GM12865 (cell line): Measurements from ENCODE around the gene LRRC43.
"Not testable (repeated sequence)": the region's sequence is repeated elsewhere in the genome, so short reads cannot be mapped to it uniquely, and the experiment has no call there.

Experiments
- DNase-seq: peaks from one replicate; pipeline ENCODE4 v3.0.0; 2010; ENCODE audit warnings: low read depth
- H3K4me3 ChIP-seq: 2 replicates; pipeline ENCODE4 v1.5.1; 2011; ENCODE audit warnings: mild to moderate bottlenecking, low read depth, low read length, control low read depth
- CTCF ChIP-seq: IDR thresholded peaks from 2 replicates; pipeline ENCODE4 v1.5.1; 2011; ENCODE audit warnings: low read length, control low read depth, low read depth, inconsistent platforms; ENCODE audit not compliant: insufficient read depth; ENCODE audit errors: missing control alignments

LRRC43 gene

GRCh38 chr12:122202017-122202416, 19.1 kb downstream of the LRRC43 start:
- TF ChIP-seq CTCF: no peak
- no peak for DNase-seq
- H3K4me3 ChIP-seq: no peak overlapping the region

- peak overlapping the region; percentile 55 for H3K4me3 ChIP-seq
- not testable (repeated sequence) for DNase-seq
Observed at GRCh38 chr12:122202811-122203210, 19.9 kb downstream of the LRRC43 start.

GRCh38 chr12:122203301-122204166, 20.6 kb downstream of the LRRC43 start, which contains the start of gene B3GNT4:
B3GNT4 (plus strand) TSS chr12:122203709; CDS start chr12:122204619, 910 bp downstream.
- peak within 1 kb of the TSS; percentile 55 for H3K4me3 ChIP-seq
- no peak for DNase-seq

GRCh38 chr12:122204167-122205052, 21.5 kb downstream of the LRRC43 start:
- no peak for TF ChIP-seq CTCF
- DNase-seq: no peak
- peak overlapping the region; percentile 55; the same call in 1 of the 2 replicates for H3K4me3 ChIP-seq

More at GRCh38 chr12:122203301-122204166, 20.6 kb downstream of the LRRC43 start, which contains the start of gene B3GNT4:
- no peak for TF ChIP-seq CTCF

GRCh38 chr12:122205053-122205925, 22.4 kb downstream of the LRRC43 start:
- DNase-seq: no peak

GRCh38 chr12:122206111-122206881, 23.4 kb downstream of the LRRC43 start:
- TF ChIP-seq CTCF: no peak
- H3K4me3 ChIP-seq: no peak overlapping the region
- no peak for DNase-seq

More at GRCh38 chr12:122205053-122205925, 22.4 kb downstream of the LRRC43 start:
- no peak overlapping the region for H3K4me3 ChIP-seq
- no peak for TF ChIP-seq CTCF
